Keratinocyte (primary cell): ENCODE data around the gene BORCS6. TPM values are rescaled to one million over a fixed set of nuclear protein-coding genes. Genes with fewer than 3 reads are reported as not detected.

Experiments used
- DNase-seq: peaks from one replicate; pipeline ENCODE4 v3.0.0-alpha.2; 2011; ENCODE audit warnings: low read depth, missing footprints, low spot score
- FAIRE-seq: peaks from 2 replicates; lab custom pipeline; 2011; peaks lifted over from hg19 to GRCh38; lab: Jason Lieb, UNC
- H2AFZ ChIP-seq: 2 replicates; pipeline ENCODE4 v1.6.0; 2012; ENCODE audit warnings: low read length, control low read depth, inconsistent platforms; ENCODE audit not compliant: control insufficient read depth
- H3K27ac ChIP-seq: 2 replicates; pipeline ENCODE4 v1.5.1; 2011; ENCODE audit warnings: low read length; ENCODE audit not compliant: control insufficient read depth, insufficient read depth
- H3K27me3 ChIP-seq: 3 replicates; pipeline ENCODE4 v1.6.0; 2011; ENCODE audit warnings: low read length; ENCODE audit not compliant: control insufficient read depth, insufficient read depth; ENCODE audit errors: extremely low read depth
- H3K36me3 ChIP-seq, 2 experiments: 2 replicates in 1 of 2; 3 replicates in 1 of 2; pipeline ENCODE4 v1.5.1; 2011; ENCODE audit warnings: low read length in 2 of 2, mild to moderate bottlenecking in 1 of 2; ENCODE audit not compliant: control insufficient read depth in 2 of 2, insufficient read depth in 2 of 2; ENCODE audit errors: extremely low read depth in 1 of 2
- H3K4me1 ChIP-seq: 3 replicates; pipeline ENCODE4 v1.5.1; 2011; ENCODE audit warnings: low read length; ENCODE audit not compliant: control insufficient read depth, insufficient read depth; ENCODE audit errors: extremely low read depth
- H3K4me2 ChIP-seq: 3 replicates; pipeline ENCODE4 v1.6.0; 2011; ENCODE audit warnings: low read depth, low read length; ENCODE audit not compliant: control insufficient read depth, insufficient read depth; ENCODE audit errors: extremely low read depth
- H3K4me3 ChIP-seq, 3 experiments: fragments of 200-600 bp in 1 of 3; sonication (generic) in 1 of 3; 2 replicates in 2 of 3; 3 replicates in 1 of 3; pipeline ENCODE4 v1.5.1; 2011 to 2016; ENCODE audit warnings: low read length in 3 of 3, mild to moderate bottlenecking in 3 of 3, control low read depth in 2 of 3, inconsistent platforms in 1 of 3, low read depth in 1 of 3, mixed read lengths in 1 of 3, mixed run types in 1 of 3, moderate library complexity in 1 of 3; ENCODE audit not compliant: control insufficient read depth in 2 of 3, insufficient read depth in 2 of 3; ENCODE audit errors: extremely low read depth in 1 of 3
- H3K79me2 ChIP-seq: 2 replicates; pipeline ENCODE4 v1.6.0; 2012; ENCODE audit warnings: low read length; ENCODE audit not compliant: control insufficient read depth, insufficient read depth
- H3K9ac ChIP-seq: 3 replicates; pipeline ENCODE4 v1.6.0; 2011; ENCODE audit warnings: low read length; ENCODE audit not compliant: control insufficient read depth, insufficient read depth; ENCODE audit errors: extremely low read depth
- H3K9me1 ChIP-seq: 3 replicates; pipeline ENCODE4 v1.6.0; 2011; ENCODE audit warnings: low read length; ENCODE audit not compliant: control insufficient read depth, insufficient read depth; ENCODE audit errors: extremely low read depth
- H3K9me3 ChIP-seq: 2 replicates; pipeline ENCODE4 v1.5.1; 2012; ENCODE audit warnings: low read depth, low read length; ENCODE audit not compliant: control insufficient read depth
- H4K20me1 ChIP-seq: 3 replicates; pipeline ENCODE4 v1.6.0; 2011; ENCODE audit warnings: low read length; ENCODE audit not compliant: control insufficient read depth, insufficient read depth; ENCODE audit errors: extremely low read depth
- CTCF ChIP-seq, 3 experiments: IDR thresholded peaks in 1 of 3; conservative IDR thresholded peaks in 1 of 3; optimal IDR thresholded peaks in 1 of 3; 2 replicates in 2 of 3; 3 replicates in 1 of 3; pipeline versions ENCODE3 to v1.5.1; 2011; ENCODE audit warnings: low read length in 3 of 3, mild to moderate bottlenecking in 3 of 3, moderate library complexity in 2 of 3, control low read depth in 1 of 3, inconsistent platforms in 1 of 3; ENCODE audit not compliant: insufficient read depth in 2 of 3; ENCODE audit errors: extremely low read depth in 1 of 3
- EZH2 ChIP-seq: IDR thresholded peaks from one replicate; pipeline ENCODE4 v1.6.1; 2012; ENCODE audit warnings: inconsistent platforms, mild to moderate bottlenecking, low read length, moderate library complexity
- dilution Hi-C: fragments of 300-500 bp; cut with MboI; formaldehyde crosslinking; loops from one replicate; pipeline ENCODE4 v1.7.0; 2020; ENCODE audit warnings: low sequenced_read_pairs; ENCODE audit not compliant: extremely low pct_ligation_motif_present
- polyA plus RNA-seq, 5 experiments: library from polyadenylated mRNA; depleted of rRNA in 3 of 5; stranded (reverse) in 3 of 5; stranded (forward) in 1 of 5; unstranded in 1 of 5; fragments of >200 nt; gene quantifications; 1 replicate in 1 of 5; 2 replicates in 3 of 5; 3 replicates in 1 of 5; pipeline versions ENCODE4 v1.2.1 to v1.2.3, GENCODE V29; 2011 to 2012; ENCODE audit warnings: missing spikeins in 2 of 5, low read depth in 1 of 5, low replicate concordance in 1 of 5

The BORCS6 gene
- polyA plus RNA-seq, 1 donor (not counting 4 experiments of a cell fraction or from before 2014, with no cell fraction given): 4.2 TPM

- no peak overlapping the region for H3K9ac ChIP-seq
- no peak overlapping the region for H3K4me3 ChIP-seq
- peak overlapping the region; percentile 22 for H3K4me2 ChIP-seq
- DNase-seq (no peak), FAIRE-seq (no peak)
- dilution Hi-C loops: no loop called here
- peaks cover 35% of the 10 kb centered on the region for H3K4me1 ChIP-seq
- H3K27me3 ChIP-seq: no peaks in the 10 kb centered on the region
- H3K9me3 ChIP-seq: no peaks in the 10 kb centered on the region
- H2AFZ ChIP-seq: peak overlapping the region; percentile 58
- H3K27ac ChIP-seq: peak overlapping the region; percentile 14
- H3K79me2 ChIP-seq: peaks cover 16% of the 10 kb centered on the region
- H3K36me3 ChIP-seq: peaks cover 9 to 16% of the 10 kb centered on the region in 2 experiments
- no peaks in the 10 kb centered on the region for H4K20me1 ChIP-seq
- H3K9me1 ChIP-seq: no peaks in the 10 kb centered on the region
- TF ChIP-seq EZH2 (no peak), CTCF (optimal IDR thresholded peaks at IDR 0.05 in 1 of 3, IDR thresholded peaks at IDR 0.05 in 1 of 3, conservative IDR thresholded peaks at IDR 0.05 in 1 of 3; ENCODE audit: extremely low read depth in 1 of 3, insufficient read depth in 2 of 3, low read length in 3 of 3) (no peak)
These were observed 25.2 kb downstream of the BORCS6 start for GRCh38 chr17:8164815-8165131.

- dilution Hi-C loops: no loop called here
- peak overlapping the region; percentile 78 for H3K9ac ChIP-seq
- H3K27ac ChIP-seq: peak overlapping the region; percentile 14
These were observed 25.8 kb downstream of the BORCS6 start for GRCh38 chr17:8163978-8164814.

More at GRCh38 chr17:8163978-8164814, 25.8 kb downstream of the BORCS6 start:
- Histone ChIP-seq H3K4me1 (peaks cover 35% of the 10 kb centered on the region), H3K4me2 (peak overlapping the region; percentile 41), H3K27me3 (no peaks in the 10 kb centered on the region), H3K36me3 (peaks cover 12 to 22% of the 10 kb centered on the region in 2 experiments), H3K9me3 (no peaks in the 10 kb centered on the region), H3K9me1 (no peaks in the 10 kb centered on the region), H4K20me1 (no peaks in the 10 kb centered on the region), H3K79me2 (peaks cover 18% of the 10 kb centered on the region), H3K4me3 (peak overlapping the region in 1 of 3 experiments; percentile 5), H2AFZ (peak overlapping the region; percentile 58)
- FAIRE-seq (no peak), DNase-seq (no peak)
- TF ChIP-seq CTCF (optimal IDR thresholded peaks at IDR 0.05 in 1 of 3, IDR thresholded peaks at IDR 0.05 in 1 of 3, conservative IDR thresholded peaks at IDR 0.05 in 1 of 3; ENCODE audit: extremely low read depth in 1 of 3, insufficient read depth in 2 of 3, low read length in 3 of 3) (no peak), EZH2 (no peak)
